SK-MEL-5 (cell line): ENCODE data around the gene RTN3. TPM values are rescaled to one million over a fixed set of nuclear protein-coding genes. Genes with fewer than 3 reads are reported as not detected.

Source experiments
- DNase-seq: peaks from one replicate; pipeline ENCODE4 v3.0.0-alpha.2; 2016; ENCODE audit warnings: low read depth, low spot score
- in situ Hi-C: cut with HindIII; loops from 2 replicates; pipeline ENCODE4 v1.10.0; 2016; ENCODE audit warnings: low sequenced_read_pairs, high pct_unique_total_duplicates, low pct_unique_long_range_greater_than_20kb
- total RNA-seq: library from RNA; depleted of rRNA; stranded (reverse); fragments of >200 nt; shearing (Covaris generic); gene quantifications from 2 replicates; pipeline ENCODE4 v1.2.3, GENCODE V29; 2014

RTN3 gene
- total RNA-seq, 1 experiment from 2014 or later = 36.4 TPM

DNA sequence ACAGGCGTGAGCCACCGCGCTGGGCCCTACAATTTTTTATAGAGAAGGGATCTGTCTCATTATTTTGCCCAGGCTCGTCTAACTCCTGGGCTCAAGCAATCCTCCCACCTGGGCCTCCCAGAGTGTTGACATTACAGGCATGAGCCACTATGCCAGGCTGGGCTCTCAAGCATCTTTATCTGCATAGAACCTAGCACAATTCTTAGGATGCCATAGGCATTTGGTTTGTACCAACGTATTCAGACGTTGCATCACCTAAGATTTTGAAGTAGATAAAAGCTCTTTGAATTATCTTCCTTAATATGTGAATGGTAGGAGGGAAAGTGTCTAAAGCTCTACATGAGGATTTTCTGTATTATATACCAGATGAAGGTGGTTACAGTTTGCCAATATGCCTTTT lies 30.5 kb downstream of the RTN3 start:
- in situ Hi-C loops = no loop called here
- no peak for DNase-seq

GRCh38 chr11:63713766-63714165 lies 32.5 kb downstream of the RTN3 start:
- DNase-seq = no peak
- in situ Hi-C loops = no loop called here

DNA sequence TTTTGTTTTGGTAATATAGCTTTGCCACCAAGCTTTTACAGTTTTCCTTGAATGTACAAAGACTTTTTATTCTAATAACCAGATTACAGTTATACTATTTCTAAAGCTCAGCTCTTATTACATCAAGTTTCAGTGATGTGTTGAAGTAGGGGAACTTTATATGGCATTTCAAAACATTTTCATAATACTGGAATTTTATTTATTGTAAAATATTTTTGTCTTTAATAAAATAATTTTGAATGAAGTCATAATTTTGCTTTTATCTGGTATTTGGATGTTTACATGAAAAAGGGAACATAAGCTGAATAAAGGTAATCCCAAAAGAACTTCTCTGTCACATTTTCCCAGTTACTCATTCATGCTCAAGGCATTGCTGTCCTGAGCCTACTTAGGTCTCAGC lies 34.7 kb downstream of the RTN3 start:
- no peak for DNase-seq
- in situ Hi-C loops = no loop called here

DNA sequence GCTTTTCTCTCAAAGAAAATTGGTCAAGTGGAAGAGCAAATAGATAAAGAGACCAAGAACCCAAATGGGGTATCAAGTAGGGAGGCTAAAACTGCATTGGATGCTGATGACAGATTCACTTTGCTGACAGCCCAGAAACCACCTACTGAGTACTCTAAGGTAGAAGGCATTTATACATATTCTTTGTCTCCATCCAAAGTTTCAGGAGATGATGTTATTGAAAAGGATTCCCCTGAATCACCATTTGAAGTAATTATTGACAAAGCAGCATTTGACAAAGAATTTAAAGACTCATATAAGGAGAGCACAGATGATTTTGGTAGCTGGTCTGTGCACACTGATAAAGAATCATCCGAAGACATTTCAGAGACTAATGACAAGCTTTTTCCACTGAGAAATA lies 37.7 kb downstream of the RTN3 start:
- no peak for DNase-seq
- in situ Hi-C loops = no loop called here

- no peak for DNase-seq
- in situ Hi-C loops = no loop called here
These were observed 38.7 kb downstream of the RTN3 start for GRCh38 chr11:63719987-63720386.

DNA sequence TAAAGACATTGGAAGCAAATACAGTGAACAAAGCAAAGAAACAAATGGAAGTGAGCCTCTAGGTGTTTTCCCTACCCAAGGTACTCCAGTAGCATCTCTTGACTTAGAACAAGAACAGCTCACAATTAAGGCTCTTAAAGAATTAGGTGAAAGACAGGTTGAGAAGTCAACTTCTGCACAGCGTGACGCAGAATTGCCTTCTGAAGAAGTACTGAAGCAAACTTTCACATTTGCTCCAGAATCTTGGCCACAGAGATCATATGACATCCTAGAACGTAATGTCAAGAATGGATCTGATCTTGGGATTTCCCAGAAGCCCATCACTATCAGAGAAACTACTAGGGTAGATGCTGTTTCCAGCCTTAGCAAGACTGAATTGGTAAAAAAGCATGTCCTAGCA lies 39.3 kb downstream of the RTN3 start:
- DNase-seq = no peak
- in situ Hi-C loops = no loop called here

GRCh38 chr11:63729326-63729725 lies 48.0 kb downstream of the RTN3 start:
- DNase-seq = no peak
- in situ Hi-C loops = no loop called here

GRCh38 chr11:63736864-63737263 lies 55.6 kb downstream of the RTN3 start:
- DNase-seq = no peak
- in situ Hi-C loops = no loop called here

DNA sequence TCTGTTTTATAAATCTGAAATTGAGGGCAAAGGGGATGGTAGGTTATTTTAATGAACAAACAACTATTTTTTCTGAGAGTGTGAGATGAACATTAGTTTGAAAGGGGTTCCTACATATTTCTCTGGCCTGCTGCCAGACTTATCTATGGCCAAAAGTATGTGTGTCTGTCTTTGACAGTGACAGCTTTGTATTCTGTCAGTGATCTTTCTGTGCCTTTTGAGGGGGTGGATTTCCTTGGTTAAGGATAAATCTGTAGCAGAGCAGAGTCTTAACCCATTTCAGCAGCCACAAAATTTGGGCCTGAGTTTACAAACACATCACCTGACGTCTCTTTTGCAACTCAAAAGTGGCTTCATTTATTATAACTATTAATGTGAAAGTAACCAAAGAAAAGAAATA lies 56.4 kb downstream of the RTN3 start:
- in situ Hi-C loops = no loop called here
- peak; percentile 71 for DNase-seq

- in situ Hi-C loops = no loop called here
These were observed 57.5 kb downstream of the RTN3 start for GRCh38 chr11:63738720-63739360.

GRCh38 chr11:63745304-63746170 lies 64.2 kb downstream of the RTN3 start:
- peak; percentile 47 for DNase-seq
- in situ Hi-C loops = no loop called here

More at GRCh38 chr11:63738720-63739360, 57.5 kb downstream of the RTN3 start:
- peak; percentile 73 for DNase-seq

DNA sequence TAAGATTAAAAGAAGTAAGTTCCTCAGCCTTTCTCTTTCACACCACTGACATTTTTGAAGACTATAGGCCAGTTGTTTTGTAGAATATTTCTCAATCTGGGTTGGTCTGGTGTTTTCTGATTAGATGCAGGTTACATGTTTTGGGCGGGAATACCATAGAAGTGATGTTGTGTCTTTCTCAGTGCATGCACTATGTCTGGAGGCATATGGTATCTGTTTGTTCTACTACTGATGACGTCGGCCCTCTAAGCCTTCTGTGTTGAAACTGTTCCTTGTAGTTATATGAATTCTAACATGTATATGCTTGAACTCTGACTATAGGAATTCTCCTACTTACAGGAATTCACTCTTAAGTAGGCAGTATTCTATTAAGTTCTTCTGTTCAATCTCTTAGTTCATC lies 65.7 kb downstream of the RTN3 start:
- no peak for DNase-seq
- in situ Hi-C loops = no loop called here

DNA sequence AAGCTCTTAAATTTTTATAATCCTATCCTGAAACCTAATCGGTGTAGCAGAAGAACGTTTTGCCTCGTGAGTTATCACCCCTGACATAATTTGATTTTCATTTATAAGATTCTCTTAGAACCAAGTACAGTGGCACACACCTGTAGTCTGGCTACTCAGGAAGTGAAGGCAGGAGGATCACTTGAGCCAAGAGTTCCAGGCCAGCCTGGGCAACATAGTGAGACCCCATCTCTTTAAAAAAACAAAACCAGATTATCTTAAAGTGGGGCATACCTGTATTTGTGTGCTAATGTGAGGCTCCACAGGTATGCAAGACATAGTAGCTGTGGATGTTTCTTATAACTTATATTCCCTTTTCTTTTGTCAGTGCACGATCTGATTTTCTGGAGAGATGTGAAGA lies 68.3 kb downstream of the RTN3 start:
- no peak for DNase-seq
- in situ Hi-C loops = no loop called here

- no peak for DNase-seq
- in situ Hi-C loops = no loop called here
These were observed 75.8 kb downstream of the RTN3 start for GRCh38 chr11:63756919-63757761.

- in situ Hi-C loops = no loop called here
- DNase-seq = no peak
These were observed 79.3 kb downstream of the RTN3 start for GRCh38 chr11:63760487-63761079.

DNA sequence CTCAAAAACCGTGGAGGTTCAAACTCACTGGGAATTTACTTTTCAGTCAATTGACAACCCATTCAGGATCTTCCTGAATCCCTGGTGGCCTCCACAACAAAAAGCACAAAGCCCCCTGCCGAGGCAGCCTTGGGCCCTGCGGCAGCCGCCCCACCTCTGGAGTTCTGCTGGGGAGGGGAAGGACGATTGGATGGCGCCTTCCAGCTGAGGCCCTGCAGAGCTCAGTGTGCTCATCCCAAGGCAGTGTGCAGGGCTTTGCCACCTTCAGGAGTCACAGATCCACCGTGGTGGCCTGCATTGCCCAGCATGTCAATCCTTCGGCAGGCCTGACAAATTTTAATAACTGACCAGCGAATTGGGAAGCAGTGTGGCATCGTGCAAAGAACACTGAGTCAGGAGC lies 79.9 kb downstream of the RTN3 start:
- no peak for DNase-seq
- in situ Hi-C loops = no loop called here

- DNase-seq = no peak
- in situ Hi-C loops = no loop called here
These were observed 80.8 kb downstream of the RTN3 start for GRCh38 chr11:63761931-63762653.
